ENCODE data around the gene C20orf144. TPM values are rescaled to one million over a fixed set of nuclear protein-coding genes. Genes with fewer than 3 reads are reported as not detected.

C20orf144 gene
- total RNA-seq = 0.07 and 0.13 TPM in 2 replicates

GRCh38 chr20:33662172-33662571 is at the start of gene C20orf144:
Gene C20orf144, plus strand, starts transcription at chr20:33662327. Its CDS starts 19 bp downstream, at chr20:33662346.

GRCh38 chr20:33666293-33667244 is 4.4 kb downstream of the C20orf144 start, which contains the start of gene ACTL10:
Gene ACTL10, plus strand, starts transcription at chr20:33666943. Its CDS starts 555 bp downstream, at chr20:33667498.

GRCh38 chr20:33674294-33675135 is 12.4 kb downstream of the C20orf144 start, which contains the start of gene NECAB3:
Gene NECAB3, minus strand, starts transcription at chr20:33674428. Its CDS starts 76 bp downstream, at chr20:33674352.

GRCh38 chr20:33686100-33686983 is 24.2 kb downstream of the C20orf144 start, which contains the start of gene E2F1:
Gene E2F1, minus strand, starts transcription at chr20:33686385. Its CDS starts 121 bp downstream, at chr20:33686264.

Other genes with a start within 250 kb of the C20orf144 start
- gene SNTA1, start 218.6 kb upstream of the C20orf144 start, total RNA-seq = 5.3 and 7.6 TPM in 2 replicates
- gene CBFA2T2, start 172.2 kb upstream of the C20orf144 start, total RNA-seq = 6.2 and 6.3 TPM in 2 replicates
- gene ACTL10, start 4.6 kb downstream of the C20orf144 start, total RNA-seq = 2.5 and 2.7 TPM in 2 replicates
- 13.1 and 15.7 TPM in 2 replicates for gene NECAB3, start 12.1 kb downstream of the C20orf144 start, total RNA-seq
- gene E2F1, start 24.1 kb downstream of the C20orf144 start, total RNA-seq = 10.1 and 16.7 TPM in 2 replicates
- gene PXMP4, start 58.0 kb downstream of the C20orf144 start, total RNA-seq = 3.3 and 3.8 TPM in 2 replicates
- 2.0 and 2.4 TPM in 2 replicates for gene ZNF341, start 69.7 kb downstream of the C20orf144 start, total RNA-seq
- gene CHMP4B, start 149.0 kb downstream of the C20orf144 start, total RNA-seq = 45.6 and 52.4 TPM in 2 replicates

All from thoracic aorta endothelial cell (primary cell).